ENCODE data around the gene TM4SF20.

Gene TM4SF20

DNA sequence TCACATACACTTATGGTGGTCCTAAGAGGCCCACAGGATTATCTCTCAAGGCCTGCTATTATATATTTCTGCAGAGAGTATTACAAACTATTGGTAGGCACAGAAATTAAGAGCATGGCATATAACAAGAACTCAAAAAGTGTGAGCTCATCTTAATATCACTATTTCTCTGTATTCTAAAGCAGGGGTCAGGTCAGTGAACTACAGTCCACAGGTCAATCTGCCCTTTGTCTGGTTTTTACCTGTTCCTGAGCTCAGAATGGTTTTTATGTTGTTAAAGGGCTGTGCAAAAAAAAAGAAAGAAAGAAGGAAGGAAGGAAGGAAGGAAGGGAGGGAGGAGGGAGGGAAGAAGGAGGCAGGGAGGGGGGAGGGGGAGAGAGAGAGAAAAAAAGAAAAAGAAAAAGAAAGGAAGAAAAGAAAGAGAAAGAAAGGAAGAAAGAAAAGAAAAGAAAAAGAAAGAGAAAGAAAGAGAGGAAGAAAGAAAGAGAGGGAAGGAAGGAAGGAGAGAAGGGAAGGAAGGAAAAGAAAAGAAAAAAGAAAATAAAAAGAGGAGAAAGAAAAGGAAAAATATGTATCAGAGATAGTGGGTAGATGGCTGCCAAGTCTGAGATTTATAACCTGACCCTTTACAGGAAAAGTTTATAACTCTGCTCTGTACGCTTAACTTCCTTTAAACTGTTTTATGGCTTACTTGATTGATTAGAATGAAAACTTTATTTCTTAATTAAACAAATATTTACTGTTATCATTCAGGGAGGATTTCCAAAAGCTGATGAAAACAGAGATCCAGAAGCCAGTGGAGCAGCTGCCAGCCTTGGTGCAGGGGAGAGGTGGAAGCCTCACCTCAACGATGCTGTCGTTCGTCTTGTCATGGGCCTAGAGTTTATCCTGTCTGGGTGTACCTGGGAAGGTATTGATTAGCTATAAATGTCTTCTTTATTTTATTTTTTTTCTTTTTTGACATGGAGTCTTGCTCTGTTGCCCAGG, 19.9 kb upstream of the TM4SF20 start:
- Histone ChIP-seq H3K36me3 (ENCODE audit: insufficient read depth, low read length) (no peaks in the 10 kb centered on the region), H3K27me3 (ENCODE audit: insufficient read depth, low read length, poor library complexity, severe bottlenecking) (no peaks in the 10 kb centered on the region), H3K79me2 (ENCODE audit: insufficient read depth, low read length) (no peaks in the 10 kb centered on the region), H3K4me1 (ENCODE audit: insufficient read depth, low read length, poor library complexity, severe bottlenecking) (peaks cover 6% of the 10 kb centered on the region), H3K9ac (ENCODE audit: low read depth, low read length, poor library complexity, severe bottlenecking) (no peak overlapping the region), H3K9me2 (replicated peaks; ENCODE audit: low read depth, low read length) (no peaks in the 10 kb centered on the region), H3F3A (ENCODE audit: low read depth) (no peaks in the 10 kb centered on the region), H3K4me3 (ENCODE audit: low read length, poor library complexity, severe bottlenecking) (no peak overlapping the region), H2AFZ (ENCODE audit: low read length) (no peak overlapping the region), H3K4me2 (ENCODE audit: low read depth, low read length, poor library complexity, severe bottlenecking) (no peak overlapping the region), H3K9me3 (ENCODE audit: insufficient read depth, low read depth, low read length) (no peaks in the 10 kb centered on the region), H4K20me1 (ENCODE audit: insufficient read depth, low read length, poor library complexity, severe bottlenecking) (no peaks in the 10 kb centered on the region)
- TF ChIP-seq, protein P1, sequence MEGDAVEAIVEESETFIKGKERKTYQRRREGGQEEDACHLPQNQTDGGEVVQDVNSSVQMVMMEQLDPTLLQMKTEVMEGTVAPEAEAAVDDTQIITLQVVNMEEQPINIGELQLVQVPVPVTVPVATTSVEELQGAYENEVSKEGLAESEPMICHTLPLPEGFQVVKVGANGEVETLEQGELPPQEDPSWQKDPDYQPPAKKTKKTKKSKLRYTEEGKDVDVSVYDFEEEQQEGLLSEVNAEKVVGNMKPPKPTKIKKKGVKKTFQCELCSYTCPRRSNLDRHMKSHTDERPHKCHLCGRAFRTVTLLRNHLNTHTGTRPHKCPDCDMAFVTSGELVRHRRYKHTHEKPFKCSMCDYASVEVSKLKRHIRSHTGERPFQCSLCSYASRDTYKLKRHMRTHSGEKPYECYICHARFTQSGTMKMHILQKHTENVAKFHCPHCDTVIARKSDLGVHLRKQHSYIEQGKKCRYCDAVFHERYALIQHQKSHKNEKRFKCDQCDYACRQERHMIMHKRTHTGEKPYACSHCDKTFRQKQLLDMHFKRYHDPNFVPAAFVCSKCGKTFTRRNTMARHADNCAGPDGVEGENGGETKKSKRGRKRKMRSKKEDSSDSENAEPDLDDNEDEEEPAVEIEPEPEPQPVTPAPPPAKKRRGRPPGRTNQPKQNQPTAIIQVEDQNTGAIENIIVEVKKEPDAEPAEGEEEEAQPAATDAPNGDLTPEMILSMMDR (conservative IDR thresholded peaks at IDR 0.05; ENCODE audit: low read length) = no peak
- no peak for TF ChIP-seq EZH2phosphoT487 (IDR thresholded peaks at IDR 0.05; ENCODE audit: borderline replicate concordance)

DNA sequence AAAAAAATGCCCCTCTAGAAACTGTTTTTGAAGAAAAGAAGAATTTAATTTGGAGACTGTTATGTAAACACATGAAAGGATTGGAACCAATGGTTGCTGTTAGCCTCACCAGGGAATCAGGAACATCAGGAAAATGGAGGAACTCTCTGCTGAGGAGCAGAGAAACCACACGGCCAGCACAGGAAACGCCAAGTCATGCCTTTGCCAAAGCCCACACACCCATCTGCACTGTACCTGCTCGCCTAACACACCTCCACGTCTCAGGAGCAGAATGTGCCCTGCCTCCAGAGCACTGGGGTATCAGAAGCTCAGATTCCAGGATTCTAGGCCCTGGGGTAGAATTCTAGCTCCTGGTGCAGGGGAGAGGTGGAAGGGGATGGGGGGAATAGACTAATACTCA, 18.5 kb upstream of the TM4SF20 start:
- Histone ChIP-seq H2AFZ (ENCODE audit: low read length) (0 out of 2 replicates have a peak overlapping the region, but pooled peaks have one; percentile 58), H3F3A (ENCODE audit: low read depth) (no peaks in the 10 kb centered on the region), H4K20me1 (ENCODE audit: insufficient read depth, low read length, poor library complexity, severe bottlenecking) (no peaks in the 10 kb centered on the region), H3K9me3 (ENCODE audit: insufficient read depth, low read depth, low read length) (no peaks in the 10 kb centered on the region), H3K36me3 (ENCODE audit: insufficient read depth, low read length) (no peaks in the 10 kb centered on the region), H3K9me2 (replicated peaks; ENCODE audit: low read depth, low read length) (no peaks in the 10 kb centered on the region), H3K9ac (ENCODE audit: low read depth, low read length, poor library complexity, severe bottlenecking) (no peak overlapping the region), H3K4me2 (ENCODE audit: low read depth, low read length, poor library complexity, severe bottlenecking) (peak overlapping the region; percentile 30), H3K4me1 (ENCODE audit: insufficient read depth, low read length, poor library complexity, severe bottlenecking) (peaks cover 6% of the 10 kb centered on the region), H3K79me2 (ENCODE audit: insufficient read depth, low read length) (no peaks in the 10 kb centered on the region), H3K4me3 (ENCODE audit: low read length, poor library complexity, severe bottlenecking) (no peak overlapping the region), H3K27me3 (ENCODE audit: insufficient read depth, low read length, poor library complexity, severe bottlenecking) (no peaks in the 10 kb centered on the region)
- TF ChIP-seq, protein P1 (conservative IDR thresholded peaks at IDR 0.05; ENCODE audit: low read length) = no peak
- no peak for TF ChIP-seq EZH2phosphoT487 (IDR thresholded peaks at IDR 0.05; ENCODE audit: borderline replicate concordance)

DNA sequence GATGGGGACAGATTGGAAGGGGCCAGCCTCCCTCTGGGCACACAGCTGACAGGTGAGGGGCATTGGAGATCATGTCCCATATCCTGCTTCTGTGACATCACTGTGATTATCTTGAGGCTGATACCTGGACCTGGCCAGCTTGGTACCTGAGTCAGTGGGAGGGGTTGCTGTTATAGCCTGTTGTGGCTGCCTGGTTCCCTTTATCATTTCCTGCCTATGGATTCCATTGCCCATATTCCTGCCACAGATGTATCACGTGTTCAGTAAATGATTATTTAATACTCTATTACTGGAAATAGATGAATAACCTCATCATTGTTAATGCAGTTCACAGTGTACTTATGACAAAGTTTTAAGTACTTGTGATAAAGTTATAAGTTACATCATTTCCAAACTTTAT, 16.4 kb upstream of the TM4SF20 start:
- H3K79me2 ChIP-seq (ENCODE audit: insufficient read depth, low read length) = no peaks in the 10 kb centered on the region
- H3K4me3 ChIP-seq (ENCODE audit: low read length, poor library complexity, severe bottlenecking) = no peak overlapping the region
- no peaks in the 10 kb centered on the region for H3K9me2 ChIP-seq (replicated peaks; ENCODE audit: low read depth, low read length)
- H3K9me3 ChIP-seq (ENCODE audit: insufficient read depth, low read depth, low read length) = no peaks in the 10 kb centered on the region
- H3K27me3 ChIP-seq (ENCODE audit: insufficient read depth, low read length, poor library complexity, severe bottlenecking) = no peaks in the 10 kb centered on the region
- H3F3A ChIP-seq (ENCODE audit: low read depth) = no peaks in the 10 kb centered on the region
- H3K4me2 ChIP-seq (ENCODE audit: low read depth, low read length, poor library complexity, severe bottlenecking) = no peak overlapping the region
- no peaks in the 10 kb centered on the region for H3K36me3 ChIP-seq (ENCODE audit: insufficient read depth, low read length)
- TF ChIP-seq, protein P1 (conservative IDR thresholded peaks at IDR 0.05; ENCODE audit: low read length) = no peak
- no peak for TF ChIP-seq EZH2phosphoT487 (IDR thresholded peaks at IDR 0.05; ENCODE audit: borderline replicate concordance)
- no peak overlapping the region for H3K9ac ChIP-seq (ENCODE audit: low read depth, low read length, poor library complexity, severe bottlenecking)
- no peaks in the 10 kb centered on the region for H4K20me1 ChIP-seq (ENCODE audit: insufficient read depth, low read length, poor library complexity, severe bottlenecking)
- H3K4me1 ChIP-seq (ENCODE audit: insufficient read depth, low read length, poor library complexity, severe bottlenecking) = peaks cover 6% of the 10 kb centered on the region
- H2AFZ ChIP-seq (ENCODE audit: low read length) = no peak overlapping the region

Measured in Loucy (cell line).